GM19023 (cell line): ENCODE data around the gene ZNF644.

Experiments used
- ATAC-seq: cut with Tn5 transposase; IDR thresholded peaks from one replicate; pipeline ENCODE4 v1.9.1; 2021; ENCODE audit warnings: mild to moderate bottlenecking, moderate library complexity; ENCODE audit not compliant: unreplicated experiment

Gene ZNF644

DNA sequence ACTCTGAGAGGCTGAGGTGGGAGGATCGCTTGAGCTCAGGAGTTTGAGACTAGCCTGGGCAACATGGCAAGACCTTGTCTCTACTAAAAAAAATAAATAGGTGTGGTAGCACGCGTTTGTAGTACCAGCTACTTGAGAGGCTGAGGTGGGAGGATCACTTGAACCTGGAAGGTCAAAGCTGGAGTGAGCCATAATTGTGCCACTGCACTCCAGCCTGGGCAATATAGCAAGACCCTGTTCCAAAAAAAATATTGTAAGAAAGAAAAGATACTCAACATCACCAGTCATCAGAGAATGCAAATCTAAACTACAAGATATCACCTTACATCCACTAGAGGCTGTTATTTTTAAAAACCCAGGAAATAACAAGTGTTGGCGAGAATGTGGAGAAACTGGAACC is 32.5 kb downstream of the ZNF644 start:
- ATAC-seq: no peak

GRCh38 chr1:90987841-90988240 is 34.0 kb downstream of the ZNF644 start:
- no peak for ATAC-seq

DNA sequence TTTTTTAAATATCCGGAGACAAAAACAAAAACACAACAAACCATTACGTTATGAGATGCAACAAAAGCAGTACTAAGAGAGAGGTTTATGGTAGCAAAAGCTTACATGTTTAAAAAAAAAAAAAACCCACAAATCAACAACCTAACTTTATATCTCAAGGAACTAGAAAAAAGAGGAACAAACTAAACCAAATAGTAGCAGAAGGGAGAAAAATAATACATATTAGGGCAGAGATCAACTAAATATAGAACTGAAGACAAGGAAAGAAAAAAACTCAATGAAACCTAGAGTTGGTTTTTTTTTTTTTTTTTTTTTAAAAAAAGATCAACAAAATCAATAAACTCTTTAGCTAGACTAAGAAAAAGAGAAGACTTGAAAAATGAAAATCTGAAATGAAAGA is 34.9 kb downstream of the ZNF644 start:
- ATAC-seq: no peak

DNA sequence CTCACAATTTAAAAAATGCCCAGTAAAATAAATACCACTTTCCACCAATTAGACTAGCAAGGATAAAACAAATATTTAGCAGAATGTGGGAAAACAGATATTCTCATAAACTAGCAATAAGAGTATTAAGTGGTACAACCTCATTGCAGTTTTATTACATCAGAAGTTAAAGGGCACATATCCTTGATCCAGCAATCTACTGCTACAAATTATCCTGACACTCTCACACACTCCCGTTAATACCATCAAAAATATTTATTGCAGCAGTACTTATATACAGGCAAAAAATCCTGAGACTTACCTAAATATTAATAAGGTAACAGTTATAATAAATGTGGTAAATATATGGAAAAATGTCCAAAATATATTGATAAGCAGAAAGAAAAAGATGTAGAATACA is 44.3 kb downstream of the ZNF644 start:
- no peak for ATAC-seq

GRCh38 chr1:90973897-90974798 is 47.7 kb downstream of the ZNF644 start:
- ATAC-seq: no peak

GRCh38 chr1:90970208-90970607 is 51.6 kb downstream of the ZNF644 start:
- ATAC-seq: no peak

- no peak for ATAC-seq
Observed at GRCh38 chr1:90969241-90969640, 52.6 kb downstream of the ZNF644 start.

DNA sequence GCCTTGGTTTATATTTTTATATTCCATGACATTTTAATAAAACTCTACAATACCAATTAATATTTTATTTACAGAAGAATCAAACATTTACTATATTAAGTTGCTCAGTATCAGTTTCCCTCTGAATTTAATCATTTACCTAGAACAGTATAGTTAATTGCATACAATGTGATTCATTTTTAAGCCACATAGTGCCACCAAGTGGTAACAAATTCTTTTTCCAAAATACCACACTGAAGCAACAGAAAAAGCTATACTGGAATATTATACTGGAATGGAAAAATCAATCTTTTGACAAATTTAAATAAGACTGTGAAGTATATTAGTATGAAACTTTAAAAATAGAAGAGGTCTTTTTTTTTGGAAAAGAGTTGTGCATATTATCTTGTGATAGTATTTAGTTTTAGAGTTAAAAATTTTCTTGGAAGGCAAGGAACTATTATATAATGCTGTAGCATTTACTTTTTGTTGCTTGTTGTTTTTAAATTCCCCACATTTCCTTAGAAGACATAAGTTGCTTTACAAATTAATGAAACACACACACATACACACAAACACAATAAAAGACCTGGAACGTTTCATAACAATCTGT is 57.3 kb downstream of the ZNF644 start:
- ATAC-seq: no peak

- no peak for ATAC-seq
Observed at GRCh38 chr1:90963651-90964050, 58.2 kb downstream of the ZNF644 start.

DNA sequence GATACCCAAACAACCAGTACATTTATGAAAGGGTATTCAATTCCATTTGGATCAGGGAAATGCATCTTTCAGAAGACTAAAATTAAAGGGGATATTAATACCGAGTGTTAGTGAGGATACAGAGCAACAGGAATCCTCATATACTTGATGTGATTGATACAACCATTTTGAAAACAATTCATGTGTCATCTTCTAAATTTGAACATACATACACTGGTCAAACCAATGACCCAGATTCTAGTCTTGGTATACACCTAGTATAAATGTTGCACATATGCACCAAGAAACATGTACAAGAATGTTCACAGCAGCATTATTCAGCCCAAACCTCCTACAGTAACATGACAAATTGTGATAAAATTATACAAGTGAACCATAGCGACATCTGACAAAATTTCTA is 58.6 kb downstream of the ZNF644 start:
- ATAC-seq: no peak

GRCh38 chr1:90959352-90960206 is 62.3 kb downstream of the ZNF644 start:
- no peak for ATAC-seq

- ATAC-seq: no peak
Observed at GRCh38 chr1:90957497-90957896, 64.3 kb downstream of the ZNF644 start.

- no peak for ATAC-seq
Observed at GRCh38 chr1:90955769-90956168, 66.1 kb downstream of the ZNF644 start.

- ATAC-seq: no peak
Observed at GRCh38 chr1:90952906-90953305, 68.9 kb downstream of the ZNF644 start.

DNA sequence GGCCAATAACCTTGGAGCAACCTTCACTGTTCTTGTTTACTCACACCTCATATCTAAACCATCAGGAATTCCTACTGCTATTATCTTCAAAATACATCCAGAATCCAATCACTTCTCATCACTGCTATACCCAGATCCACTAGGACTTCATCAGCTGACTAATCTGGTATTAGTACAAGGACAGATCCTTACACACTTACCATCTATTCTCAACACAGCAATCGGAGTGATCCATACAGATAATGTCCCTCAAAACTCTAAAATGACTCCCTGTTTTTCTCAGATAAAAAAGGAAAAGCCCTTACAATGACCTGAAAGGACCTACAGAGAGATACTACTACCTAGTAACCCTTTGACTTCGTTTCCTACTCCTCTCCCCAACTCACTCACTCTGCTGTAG is 70.8 kb downstream of the ZNF644 start:
- ATAC-seq: no peak

- no peak for ATAC-seq
Observed at GRCh38 chr1:90948301-90948700, 73.5 kb downstream of the ZNF644 start.

GRCh38 chr1:90946630-90947029 is 75.2 kb downstream of the ZNF644 start:
- ATAC-seq: no peak

DNA sequence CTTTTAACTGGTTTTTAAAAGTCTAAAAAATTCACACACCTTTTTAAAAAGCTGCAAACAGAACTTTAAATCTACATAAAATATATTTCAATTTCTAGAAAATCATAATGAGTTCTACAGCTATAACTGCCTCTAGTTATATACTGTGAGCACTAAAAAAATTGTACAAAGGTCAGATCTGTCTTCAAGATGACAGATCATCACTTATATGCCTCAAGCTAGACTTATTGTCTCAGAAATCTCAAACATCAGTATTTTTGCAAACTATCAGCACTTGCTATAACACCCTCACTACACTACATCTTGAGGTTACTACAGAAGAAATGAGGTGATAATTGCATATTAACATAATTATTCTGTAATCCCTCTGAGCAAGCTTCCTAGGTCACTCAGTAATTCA is 76.5 kb downstream of the ZNF644 start:
- no peak for ATAC-seq

GRCh38 chr1:90943966-90944365 is 77.9 kb downstream of the ZNF644 start:
- no peak for ATAC-seq

- ATAC-seq: no peak
Observed at GRCh38 chr1:90940746-90941145, 81.1 kb downstream of the ZNF644 start.

GRCh38 chr1:90936731-90937130 is 85.1 kb downstream of the ZNF644 start:
- no peak for ATAC-seq

DNA sequence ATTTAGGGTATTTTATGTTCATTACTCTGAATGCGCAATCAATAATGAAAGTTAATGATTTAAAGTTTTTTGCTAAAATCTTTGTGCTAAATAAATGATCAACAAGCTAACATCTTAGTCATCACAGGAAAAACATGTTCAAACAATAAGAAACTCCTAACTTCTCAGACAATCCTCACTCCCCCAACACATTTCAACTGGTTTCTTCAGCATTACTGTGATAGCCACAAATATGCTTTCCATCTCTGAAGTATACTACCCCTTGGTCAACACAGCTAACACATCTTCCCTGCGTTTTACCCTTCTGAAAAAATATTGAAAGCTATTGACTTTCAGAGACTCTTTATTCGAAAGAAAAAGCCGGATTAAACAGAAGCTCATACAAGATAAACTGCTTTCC is 85.8 kb downstream of the ZNF644 start:
- ATAC-seq: no peak
